ENCODE data around the gene FST. TPM values are rescaled to one million over a fixed set of nuclear protein-coding genes. Genes with fewer than 3 reads are reported as not detected.

The FST gene, protein sequence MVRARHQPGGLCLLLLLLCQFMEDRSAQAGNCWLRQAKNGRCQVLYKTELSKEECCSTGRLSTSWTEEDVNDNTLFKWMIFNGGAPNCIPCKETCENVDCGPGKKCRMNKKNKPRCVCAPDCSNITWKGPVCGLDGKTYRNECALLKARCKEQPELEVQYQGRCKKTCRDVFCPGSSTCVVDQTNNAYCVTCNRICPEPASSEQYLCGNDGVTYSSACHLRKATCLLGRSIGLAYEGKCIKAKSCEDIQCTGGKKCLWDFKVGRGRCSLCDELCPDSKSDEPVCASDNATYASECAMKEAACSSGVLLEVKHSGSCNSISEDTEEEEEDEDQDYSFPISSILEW
- total RNA-seq: 5.8 TPM
- long read RNA-seq, transcript FST-201 (6 exons, 2,519 nt): major isoform, 11 of 19 reads
- long read RNA-seq, partial matches to known transcripts: 0 of 19 reads
- long read RNA-seq, other reads (novel, unspliced or antisense): 5 of 19 reads

GRCh38 chr5:53480416-53481158 is at the start of gene FST:
FST (plus strand) TSS chr5:53480629; CDS start chr5:53480792, 163 bp downstream.
- ATAC-seq (ENCODE audit: poor library complexity) (peak; percentile 34), DNase-seq (peak; percentile 53)
- intact Hi-C loops (cut with DNase I): loop anchor here (5.0 kb wide), 1 partner anchor 392 kb away; no protein-coding TSS in a partner anchor

DNA sequence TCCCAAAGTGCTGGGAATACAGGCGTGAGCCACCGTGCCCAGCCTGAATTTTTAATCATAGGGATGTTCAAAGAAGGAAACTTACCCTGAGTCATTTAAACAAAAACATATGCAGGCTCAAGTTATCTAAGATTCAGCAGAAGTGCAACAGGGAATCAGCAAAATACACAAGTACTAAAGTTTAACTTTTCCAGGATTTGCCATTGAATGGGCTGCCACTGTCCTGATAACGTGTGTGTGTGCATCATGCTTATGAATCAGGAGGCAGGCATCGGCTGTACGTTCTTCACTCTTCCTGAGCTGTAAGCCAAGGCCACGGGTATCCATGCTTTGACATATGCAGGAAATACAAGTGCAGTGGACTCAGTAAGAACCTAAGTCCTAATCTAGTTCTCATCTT is 48.8 kb upstream of the FST start:
- ATAC-seq (ENCODE audit: poor library complexity) (no peak), DNase-seq (no peak)
- intact Hi-C loops (cut with DNase I): no loop called here

- ATAC-seq (ENCODE audit: poor library complexity): no peak
- intact Hi-C loops (cut with DNase I): no loop called here
- DNase-seq: no peak
Measured at GRCh38 chr5:53433026-53433425, 47.4 kb upstream of the FST start.

- intact Hi-C loops (cut with DNase I): no loop called here
- ATAC-seq (ENCODE audit: poor library complexity) (no peak), DNase-seq (no peak)
Measured at GRCh38 chr5:53434541-53434940, 45.9 kb upstream of the FST start.

GRCh38 chr5:53436480-53437191 is 43.8 kb upstream of the FST start:
- intact Hi-C loops (cut with DNase I): no loop called here
- ATAC-seq (ENCODE audit: poor library complexity): no peak
- DNase-seq: no peak

GRCh38 chr5:53438079-53438478 is 42.4 kb upstream of the FST start:
- no peak for ATAC-seq (ENCODE audit: poor library complexity)
- intact Hi-C loops (cut with DNase I): no loop called here

GRCh38 chr5:53438486-53439472 is 41.6 kb upstream of the FST start:
- intact Hi-C loops (cut with DNase I): no loop called here
- ATAC-seq (ENCODE audit: poor library complexity) (no peak), DNase-seq (no peak)

More at GRCh38 chr5:53438079-53438478, 42.4 kb upstream of the FST start:
- DNase-seq: no peak

DNA sequence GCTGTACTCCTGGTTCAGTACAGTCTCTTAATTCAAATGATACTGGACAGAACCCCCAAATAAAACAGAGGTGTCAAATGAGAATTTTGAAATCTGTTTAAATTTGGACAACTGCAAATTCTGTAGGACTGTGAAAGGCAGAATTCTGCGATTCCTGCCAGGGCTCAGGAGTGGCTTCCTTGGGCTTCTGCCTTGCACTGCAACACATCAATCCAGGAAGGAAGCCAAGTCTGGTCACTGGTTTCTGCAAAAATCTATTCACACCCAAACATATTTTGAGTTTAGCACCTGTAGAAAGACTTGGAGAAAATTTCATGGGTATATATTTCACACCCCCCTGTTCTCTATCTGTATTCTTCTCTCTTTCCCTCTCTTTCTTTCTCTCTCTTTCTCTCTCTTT is 37.5 kb upstream of the FST start:
- intact Hi-C loops (cut with DNase I): no loop called here
- no peak for ATAC-seq (ENCODE audit: poor library complexity)
- DNase-seq: no peak

DNA sequence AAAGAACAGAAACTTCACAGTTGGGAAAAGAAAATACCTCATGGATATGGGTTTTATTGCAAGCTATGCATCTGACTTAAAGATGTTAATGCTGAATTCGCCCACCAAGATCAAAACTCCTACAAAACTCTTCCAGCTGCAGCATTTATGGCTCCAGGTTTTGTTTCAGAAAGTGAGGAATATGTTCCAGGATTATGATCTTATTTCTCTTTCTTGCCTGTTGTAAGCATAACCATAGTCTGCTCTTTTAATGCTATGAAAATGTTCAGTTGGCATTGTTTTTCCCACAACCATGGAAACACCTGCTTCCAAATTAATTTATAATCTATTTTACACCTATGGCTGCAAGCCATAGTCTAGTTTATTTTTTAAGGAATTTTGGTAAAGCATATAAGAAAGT is 34.9 kb upstream of the FST start:
- intact Hi-C loops (cut with DNase I): no loop called here
- no peak for DNase-seq
- no peak for ATAC-seq (ENCODE audit: poor library complexity)

GRCh38 chr5:53446908-53447307 is 33.5 kb upstream of the FST start:
- ATAC-seq (ENCODE audit: poor library complexity) (no peak), DNase-seq (no peak)
- intact Hi-C loops (cut with DNase I): no loop called here

DNA sequence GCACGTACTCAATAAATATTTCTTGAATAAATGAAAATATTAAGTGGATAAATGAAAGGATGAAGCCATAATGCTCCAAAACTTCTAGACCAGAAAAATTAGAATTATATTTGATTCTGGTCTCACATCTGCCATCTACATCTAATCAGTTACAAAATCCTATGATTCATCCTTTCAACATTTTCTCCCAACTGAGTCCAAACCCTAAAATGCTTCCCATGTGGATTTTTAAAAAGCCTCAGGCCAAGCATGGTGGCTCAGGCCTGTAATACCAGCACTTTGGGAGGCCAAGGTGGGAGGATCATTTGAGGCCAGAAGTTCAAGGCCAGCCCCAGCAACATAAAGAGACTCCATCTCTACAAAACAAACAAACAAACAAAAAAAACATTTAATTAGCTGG is 31.6 kb upstream of the FST start:
- DNase-seq (no peak), ATAC-seq (ENCODE audit: poor library complexity) (no peak)
- intact Hi-C loops (cut with DNase I): no loop called here

DNA sequence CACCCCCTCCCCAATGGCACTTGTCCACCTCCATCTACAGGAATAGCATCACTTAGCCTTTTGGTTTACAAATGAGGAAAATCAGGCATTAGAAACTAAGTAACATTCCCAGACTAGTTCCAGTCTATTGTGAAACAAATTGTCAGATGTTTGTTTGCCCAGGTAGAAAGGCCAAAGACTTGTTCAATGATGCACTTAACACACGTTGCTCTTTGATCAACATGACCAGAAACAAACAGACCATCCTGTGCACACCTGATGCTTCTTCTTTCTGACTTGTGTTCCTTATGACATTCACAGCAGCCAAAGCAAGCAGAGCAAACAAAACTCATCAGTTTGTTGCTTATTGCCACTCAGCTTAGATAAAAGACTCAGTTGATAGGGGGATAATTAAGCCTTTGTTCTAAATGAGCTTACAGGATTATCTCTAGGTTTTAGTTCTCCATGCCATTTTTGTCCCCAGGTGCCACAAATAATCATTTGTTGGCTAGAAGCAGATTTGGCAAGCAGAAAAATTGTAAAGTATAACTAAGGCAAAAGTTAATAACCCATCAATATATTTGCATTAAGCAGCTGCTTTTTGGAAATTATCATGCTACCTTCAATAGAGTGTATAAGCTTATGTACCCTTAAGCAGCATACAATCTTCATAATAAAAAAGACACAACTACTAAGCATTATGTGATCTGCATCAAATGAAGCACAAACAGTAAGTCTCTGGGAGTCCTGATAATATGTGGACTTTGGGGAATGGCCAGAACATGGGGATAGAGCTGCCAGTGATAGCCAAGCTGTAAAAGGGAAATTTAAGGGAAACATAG is 26.3 kb upstream of the FST start:
- ATAC-seq (ENCODE audit: poor library complexity): no peak
- DNase-seq: no peak
- intact Hi-C loops (cut with DNase I): no loop called here

DNA sequence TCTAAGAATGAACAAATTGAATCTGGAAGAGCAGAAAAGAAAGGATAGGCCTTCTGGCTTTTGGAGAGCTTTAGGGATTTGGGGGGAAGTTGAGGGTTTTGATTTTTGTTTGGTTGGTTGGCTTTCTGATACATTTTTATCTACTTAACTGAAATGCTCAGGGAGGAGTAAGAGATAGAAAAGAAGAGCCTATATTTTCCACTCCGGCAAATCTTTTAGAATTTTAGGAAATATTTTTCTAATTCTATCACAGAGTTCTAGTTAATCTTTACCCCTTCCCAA is 25.8 kb upstream of the FST start:
- DNase-seq (no peak), ATAC-seq (ENCODE audit: poor library complexity) (no peak)
- intact Hi-C loops (cut with DNase I): no loop called here

DNA sequence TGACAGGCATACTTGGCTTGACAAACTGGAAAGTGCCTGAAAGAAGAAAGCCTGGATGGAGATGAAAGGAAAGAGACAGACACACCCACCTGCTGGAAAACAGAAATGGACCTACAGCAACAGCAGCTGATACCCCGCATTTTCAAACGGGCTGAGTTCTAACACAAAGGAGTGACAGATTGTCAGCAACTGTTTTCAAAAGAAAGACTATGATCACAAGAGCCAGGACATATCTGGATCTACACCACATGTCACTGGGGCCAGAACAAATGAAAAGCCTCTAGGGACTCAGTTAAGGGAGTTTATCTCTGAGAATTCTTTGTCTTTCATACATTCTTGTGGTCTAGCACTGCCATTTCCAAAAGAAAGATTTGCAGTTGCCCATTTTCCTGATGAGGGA is 24.1 kb upstream of the FST start:
- ATAC-seq (ENCODE audit: poor library complexity): no peak
- intact Hi-C loops (cut with DNase I): no loop called here
- DNase-seq: no peak

DNA sequence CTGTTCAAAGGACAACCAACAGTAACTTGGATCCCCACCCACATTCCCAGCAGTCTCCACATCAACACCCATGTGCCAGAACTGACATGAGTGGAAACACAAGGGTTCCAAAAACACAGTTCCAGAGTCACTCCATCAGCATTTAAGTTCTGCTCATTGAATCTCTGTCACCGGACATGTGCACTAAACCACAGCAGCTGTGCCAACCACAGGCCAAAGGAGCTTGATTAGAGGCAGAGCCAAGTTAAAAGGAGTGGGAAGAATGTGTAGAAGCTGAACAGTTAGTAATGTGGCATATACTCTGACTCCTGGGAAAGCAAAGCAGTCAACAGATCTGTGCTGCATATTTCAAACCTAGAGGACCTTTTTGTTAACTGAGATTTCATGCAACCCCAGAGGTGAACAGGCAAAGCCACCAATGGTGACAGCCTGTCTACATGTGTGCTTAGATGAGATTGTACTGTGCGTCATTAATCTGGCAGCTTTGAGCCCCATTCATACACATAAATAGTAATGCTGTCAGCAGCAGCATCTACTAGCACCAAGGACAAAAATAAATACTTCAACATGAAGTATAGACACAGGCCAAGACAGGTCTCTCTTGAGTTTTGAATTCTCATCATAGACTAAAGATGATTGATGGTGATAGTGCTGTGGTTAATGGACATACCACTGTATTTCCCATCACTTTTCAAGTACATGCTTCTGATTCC is 16.4 kb upstream of the FST start:
- DNase-seq (no peak), ATAC-seq (ENCODE audit: poor library complexity) (peak; percentile 98)
- intact Hi-C loops (cut with DNase I): no loop called here

- no peak for DNase-seq
- intact Hi-C loops (cut with DNase I): no loop called here
- ATAC-seq (ENCODE audit: poor library complexity): peak; percentile 10
Measured at GRCh38 chr5:53464722-53465121, 15.7 kb upstream of the FST start.
